HG03460 (cell line): Measurements from ENCODE around the gene SULT1C3.

Experiments used
- ATAC-seq: cut with Tn5 transposase; IDR thresholded peaks from one replicate; pipeline ENCODE4 v1.9.1; 2021; ENCODE audit not compliant: unreplicated experiment

Gene SULT1C3

DNA sequence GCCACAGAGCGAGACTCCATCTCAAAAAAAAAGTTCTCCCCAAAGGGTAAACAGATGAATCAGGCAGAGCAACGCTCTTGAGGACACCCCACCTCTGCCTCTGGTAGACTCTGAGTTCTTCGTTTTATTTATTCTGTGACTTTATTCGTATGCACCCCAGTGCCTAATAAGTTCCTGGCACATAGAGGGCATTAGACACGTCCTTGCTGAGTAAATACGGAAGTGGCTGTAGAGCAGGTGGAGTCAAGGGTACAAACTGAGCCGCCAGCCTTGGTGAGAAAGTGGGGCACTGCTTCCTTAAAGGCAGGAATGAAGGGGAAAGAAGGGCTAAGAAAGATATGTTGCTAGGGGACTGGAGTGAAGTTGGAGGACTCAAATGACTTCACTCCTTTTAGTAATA lies 61.8 kb downstream of the SULT1C3 start:
- ATAC-seq, result no peak

DNA sequence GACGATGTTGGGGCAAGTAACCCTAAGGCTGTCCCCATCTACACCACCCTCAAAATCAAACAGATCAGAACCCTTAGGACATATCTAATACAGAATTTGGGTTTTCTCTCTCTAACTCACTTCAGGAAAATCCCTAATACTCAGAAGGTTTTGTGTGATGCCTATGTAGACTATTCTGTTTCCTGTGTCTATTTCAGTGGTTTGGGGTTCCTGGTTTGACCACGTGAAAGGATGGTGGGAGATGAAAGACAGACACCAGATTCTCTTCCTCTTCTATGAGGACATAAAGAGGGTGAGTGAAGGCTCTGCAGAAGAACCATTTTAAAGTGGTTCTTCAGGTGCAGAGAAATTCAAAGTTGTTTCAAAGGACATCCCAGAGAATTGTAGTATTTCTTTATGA lies 65.2 kb downstream of the SULT1C3 start:
- ATAC-seq, result peak; percentile 64

DNA sequence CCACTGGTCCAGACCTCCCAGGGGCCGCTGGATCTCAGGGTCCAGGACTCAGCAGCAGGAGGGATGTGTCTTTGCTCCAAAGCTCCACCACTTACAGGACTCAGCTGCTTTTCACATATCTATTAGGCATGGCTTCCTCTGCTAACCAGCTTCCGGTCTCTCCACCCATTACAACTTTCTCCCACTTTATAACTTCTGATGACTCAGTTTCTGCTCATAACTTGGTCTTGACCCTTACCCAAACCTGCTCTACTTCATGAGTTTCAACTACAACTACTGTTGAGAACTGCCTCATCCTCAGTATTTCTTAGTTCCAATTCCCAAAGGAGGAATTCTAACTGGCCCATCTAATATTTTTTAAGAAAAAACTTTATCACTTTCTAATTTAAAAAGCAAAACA lies 66.1 kb downstream of the SULT1C3 start:
- ATAC-seq, result no peak

- ATAC-seq, result no peak
Measured at GRCh38 chr2:108309903-108310302, 70.1 kb downstream of the SULT1C3 start.
